Left lung (tissue), 10 donors: ENCODE data around the gene KRR1. TPM values are rescaled to one million over a fixed set of nuclear protein-coding genes. Genes with fewer than 3 reads are reported as not detected.

ENCODE experiments used
- ATAC-seq: fragments of 200-7000 bp; cut with Tn5 transposase; one replicate; pipeline ENCODE4 v1.9.1; 2020; ENCODE audit warnings: moderate library complexity
- DNase-seq, 4 donors: peaks; one replicate each; pipeline ENCODE4 v3.0.0-alpha.2; 2013 to 2020
- H3K27ac ChIP-seq, 2 donors: fragments of 200-600 bp; sonication (generic) in 1 of 2; one replicate each; pipeline versions ENCODE4 v1.5.0 to v1.8.0; 2020 to 2021
- H3K27me3 ChIP-seq, 2 donors: fragments of 200-600 bp; sonication (generic) in 1 of 2; one replicate each; pipeline versions ENCODE4 v1.5.0 to v1.8.0; 2020 to 2021
- H3K36me3 ChIP-seq, 2 donors: fragments of 200-600 bp; sonication (generic) in 1 of 2; one replicate each; pipeline versions ENCODE4 v1.5.0 to v1.8.0; 2020 to 2021
- H3K4me1 ChIP-seq, 2 donors: fragments of 200-600 bp; one replicate each; pipeline ENCODE4 v1.8.0; 2021
- H3K4me3 ChIP-seq, 2 donors: fragments of 200-600 bp; sonication (generic) in 1 of 2; one replicate each; pipeline versions ENCODE4 v1.5.0 to v1.8.0; 2020 to 2021; ENCODE audit warnings: mild to moderate bottlenecking in 1 of 2
- H3K9me3 ChIP-seq, 2 donors: fragments of 200-600 bp; sonication (generic) in 1 of 2; one replicate each; pipeline versions ENCODE4 v1.5.0 to v1.8.0; 2020 to 2021
- intact Hi-C, 2 donors: fragments of 100-400 bp; cut with DNase I; formaldehyde crosslinking; loops; one replicate each; pipeline versions ENCODE4 v1.11.2 to v1.14.2; 2022
- polyA plus RNA-seq, 6 donors: library from polyadenylated mRNA; unstranded; fragments of 120-200 nt; gene quantifications; one replicate each; pipeline ENCODE4 v1.2.1, GENCODE V29; 2013; ENCODE audit not compliant: insufficient read length in 6 of 6
- total RNA-seq, 2 donors: library from RNA; stranded (reverse); fragmentation: NEBNext Ultra II Directional; extraction: Animal tissue kit (Norgen Biotek cat#: 25700); gene quantifications; one replicate each; pipeline ENCODE4 v1.2.1, GENCODE V29; 2021
- TF ChIP-seq, protein P1 (sequence below), 2 donors: fragments of 200-600 bp; sonication (generic) in 1 of 2; IDR thresholded peaks; one replicate each; pipeline versions ENCODE4 v1.5.0 to v1.8.0; 2021; ENCODE audit warnings: antibody characterized with exemption in 2 of 2
- donor health status: DM: no; HTN: yes; CAD: no.
- donor health status: DM: no; HTN: no; CAD: no.

The KRR1 gene
- total and polyA plus RNA-seq, 8 donors, result 37.5 to 101 (median 83.1) TPM

DNA sequence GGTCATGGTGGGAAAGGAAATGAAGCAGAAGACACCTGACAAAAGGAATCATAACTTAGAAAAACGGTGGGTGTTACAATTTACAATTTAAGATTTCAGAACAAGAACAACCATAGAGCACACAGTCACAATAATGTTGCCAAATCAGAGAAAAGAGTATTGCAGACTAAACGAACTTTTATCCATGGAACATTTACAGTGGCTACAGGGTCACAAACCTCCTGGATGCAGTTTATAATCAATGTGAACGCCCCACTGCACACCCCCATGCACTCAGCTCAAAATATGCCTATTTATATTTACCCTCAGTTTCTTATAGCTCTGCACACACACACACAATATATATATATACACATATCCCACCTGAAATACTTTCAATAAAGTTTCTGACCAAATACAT, 8.0 kb downstream of the KRR1 start:
- DNase-seq, result no peak
- H3K4me1 ChIP-seq, result no peaks in the 10 kb centered on the region
- peaks cover 0 to 91% of the 10 kb centered on the region in 2 donors for H3K36me3 ChIP-seq
- no peak for ATAC-seq
- TF ChIP-seq, protein P1, sequence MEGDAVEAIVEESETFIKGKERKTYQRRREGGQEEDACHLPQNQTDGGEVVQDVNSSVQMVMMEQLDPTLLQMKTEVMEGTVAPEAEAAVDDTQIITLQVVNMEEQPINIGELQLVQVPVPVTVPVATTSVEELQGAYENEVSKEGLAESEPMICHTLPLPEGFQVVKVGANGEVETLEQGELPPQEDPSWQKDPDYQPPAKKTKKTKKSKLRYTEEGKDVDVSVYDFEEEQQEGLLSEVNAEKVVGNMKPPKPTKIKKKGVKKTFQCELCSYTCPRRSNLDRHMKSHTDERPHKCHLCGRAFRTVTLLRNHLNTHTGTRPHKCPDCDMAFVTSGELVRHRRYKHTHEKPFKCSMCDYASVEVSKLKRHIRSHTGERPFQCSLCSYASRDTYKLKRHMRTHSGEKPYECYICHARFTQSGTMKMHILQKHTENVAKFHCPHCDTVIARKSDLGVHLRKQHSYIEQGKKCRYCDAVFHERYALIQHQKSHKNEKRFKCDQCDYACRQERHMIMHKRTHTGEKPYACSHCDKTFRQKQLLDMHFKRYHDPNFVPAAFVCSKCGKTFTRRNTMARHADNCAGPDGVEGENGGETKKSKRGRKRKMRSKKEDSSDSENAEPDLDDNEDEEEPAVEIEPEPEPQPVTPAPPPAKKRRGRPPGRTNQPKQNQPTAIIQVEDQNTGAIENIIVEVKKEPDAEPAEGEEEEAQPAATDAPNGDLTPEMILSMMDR (IDR thresholded peaks at IDR 0.05), result no peak
- no peak overlapping the region for H3K4me3 ChIP-seq
- intact Hi-C loops, result no loop called here
- H3K27me3 ChIP-seq, result no peaks in the 10 kb centered on the region
- no peak overlapping the region for H3K27ac ChIP-seq
- no peaks in the 10 kb centered on the region for H3K9me3 ChIP-seq

- TF ChIP-seq, protein P1 (IDR thresholded peaks at IDR 0.05), result no peak
- no peaks in the 10 kb centered on the region for H3K27me3 ChIP-seq
- H3K4me1 ChIP-seq, result peaks cover 0 to under 1% of the 10 kb centered on the region in 2 donors
- H3K4me3 ChIP-seq, result no peak overlapping the region
- DNase-seq (no peak), ATAC-seq (no peak)
- no peaks in the 10 kb centered on the region for H3K9me3 ChIP-seq
- H3K36me3 ChIP-seq, result peaks cover 6 to 32% of the 10 kb centered on the region in 2 donors
- intact Hi-C loops, result loop anchor here in 1 of 2 donors (10.0 kb wide), 1 partner anchor 156 kb away; the partner anchor contains the start of genes CAPS2 and GLIPR1L1
- no peak overlapping the region for H3K27ac ChIP-seq
Observed at GRCh38 chr12:75491169-75491568, 20.2 kb downstream of the KRR1 start.

GRCh38 chr12:75489613-75490210, 21.7 kb downstream of the KRR1 start:
- H3K4me3 ChIP-seq, result no peak overlapping the region
- intact Hi-C loops, result loop anchor here in 1 of 2 donors (10.0 kb wide), 1 partner anchor 155 kb away; the partner anchor contains the start of genes CAPS2 and GLIPR1L1
- no peaks in the 10 kb centered on the region for H3K27me3 ChIP-seq
- no peak overlapping the region for H3K27ac ChIP-seq
- DNase-seq, result no peak
- H3K4me1 ChIP-seq, result peaks cover 0 to 10% of the 10 kb centered on the region in 2 donors
- no peaks in the 10 kb centered on the region for H3K9me3 ChIP-seq
- TF ChIP-seq, protein P1 (IDR thresholded peaks at IDR 0.05), result no peak
- no peak for ATAC-seq
- H3K36me3 ChIP-seq, result peaks cover 3 to 19% of the 10 kb centered on the region in 2 donors

GRCh38 chr12:75489187-75489586, 22.2 kb downstream of the KRR1 start:
- no peaks in the 10 kb centered on the region for H3K9me3 ChIP-seq
- H3K27me3 ChIP-seq, result no peaks in the 10 kb centered on the region
- DNase-seq (no peak), ATAC-seq (no peak)
- H3K4me3 ChIP-seq, result no peak overlapping the region
- intact Hi-C loops, result no loop called here
- TF ChIP-seq, protein P1 (IDR thresholded peaks at IDR 0.05), result no peak
- no peak overlapping the region for H3K27ac ChIP-seq
- peaks cover 0 to 14% of the 10 kb centered on the region in 2 donors for H3K4me1 ChIP-seq
- peaks cover 0 to 15% of the 10 kb centered on the region in 2 donors for H3K36me3 ChIP-seq

DNA sequence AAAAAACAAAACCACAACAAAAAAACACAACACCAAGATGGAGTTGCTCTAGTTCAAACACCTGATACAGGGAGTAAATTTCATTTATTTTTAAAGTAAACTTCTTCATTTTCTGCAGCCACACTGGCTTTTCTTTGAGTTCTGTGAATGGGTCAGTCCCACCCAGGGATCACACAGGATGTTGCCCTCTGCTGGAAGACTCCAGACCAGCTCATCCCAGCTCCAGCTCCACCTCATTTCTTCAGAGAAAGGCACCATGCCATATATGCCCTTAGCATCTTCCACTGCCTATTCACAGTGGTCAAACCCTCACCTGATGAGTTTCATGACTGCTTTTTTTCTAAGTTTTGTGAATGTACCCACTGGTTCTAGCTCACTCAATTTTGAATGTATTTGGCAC, 22.9 kb downstream of the KRR1 start:
- TF ChIP-seq, protein P1 (IDR thresholded peaks at IDR 0.05), result no peak

More for the DNA sequence above, 22.9 kb downstream of the KRR1 start:
- H3K36me3 ChIP-seq, result peaks cover 0 to 8% of the 10 kb centered on the region in 2 donors
- H3K4me3 ChIP-seq, result no peak overlapping the region
- H3K4me1 ChIP-seq, result peaks cover 0 to 20% of the 10 kb centered on the region in 2 donors
- H3K27ac ChIP-seq, result no peak overlapping the region
- H3K9me3 ChIP-seq, result no peaks in the 10 kb centered on the region
- intact Hi-C loops, result no loop called here
- H3K27me3 ChIP-seq, result no peaks in the 10 kb centered on the region
- DNase-seq (peak in 1 of 4 donors; percentile 5), ATAC-seq (peak; percentile 66)
